ENCODE results near the gene POC1B.

DNA sequence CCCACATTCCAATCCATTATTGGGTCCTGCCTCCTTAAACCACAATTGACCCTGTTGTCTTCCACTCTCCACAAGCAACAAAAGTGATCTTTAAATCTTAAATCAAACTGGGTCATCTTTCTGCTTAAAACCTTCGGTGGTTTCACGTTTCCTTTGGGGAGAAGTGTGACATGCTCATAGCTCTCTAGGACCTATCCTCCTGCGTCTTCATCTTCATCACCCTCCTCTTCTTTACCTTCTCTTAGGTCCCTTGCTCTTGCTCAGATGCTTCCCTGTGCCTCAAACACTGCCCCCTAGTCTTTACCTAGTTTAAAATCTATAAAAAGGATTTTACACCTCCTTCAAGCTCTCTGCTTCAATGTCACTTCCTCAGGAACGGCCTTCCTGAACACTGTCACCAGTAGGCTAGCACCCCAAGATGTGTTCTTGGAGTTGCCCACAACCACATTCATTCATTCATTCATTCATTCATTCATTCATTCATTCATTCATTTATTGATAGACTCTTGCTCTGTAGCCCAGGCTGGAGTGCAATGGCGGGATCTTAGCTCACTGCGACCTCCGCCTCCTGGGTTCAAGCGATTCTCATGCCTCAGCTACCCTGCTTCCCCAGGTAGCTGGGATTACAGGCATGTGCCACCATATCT, 48.1 kb downstream of the POC1B start:
- TF ChIP-seq POLR2AphosphoS5 (IDR thresholded peaks at IDR 0.05; ENCODE audit: borderline replicate concordance, low read depth, low read length) (no peak), EZH2 (IDR thresholded peaks at IDR 0.05) (no peak)
